Measurements from ENCODE around the gene RHCG.

RHCG gene

DNA sequence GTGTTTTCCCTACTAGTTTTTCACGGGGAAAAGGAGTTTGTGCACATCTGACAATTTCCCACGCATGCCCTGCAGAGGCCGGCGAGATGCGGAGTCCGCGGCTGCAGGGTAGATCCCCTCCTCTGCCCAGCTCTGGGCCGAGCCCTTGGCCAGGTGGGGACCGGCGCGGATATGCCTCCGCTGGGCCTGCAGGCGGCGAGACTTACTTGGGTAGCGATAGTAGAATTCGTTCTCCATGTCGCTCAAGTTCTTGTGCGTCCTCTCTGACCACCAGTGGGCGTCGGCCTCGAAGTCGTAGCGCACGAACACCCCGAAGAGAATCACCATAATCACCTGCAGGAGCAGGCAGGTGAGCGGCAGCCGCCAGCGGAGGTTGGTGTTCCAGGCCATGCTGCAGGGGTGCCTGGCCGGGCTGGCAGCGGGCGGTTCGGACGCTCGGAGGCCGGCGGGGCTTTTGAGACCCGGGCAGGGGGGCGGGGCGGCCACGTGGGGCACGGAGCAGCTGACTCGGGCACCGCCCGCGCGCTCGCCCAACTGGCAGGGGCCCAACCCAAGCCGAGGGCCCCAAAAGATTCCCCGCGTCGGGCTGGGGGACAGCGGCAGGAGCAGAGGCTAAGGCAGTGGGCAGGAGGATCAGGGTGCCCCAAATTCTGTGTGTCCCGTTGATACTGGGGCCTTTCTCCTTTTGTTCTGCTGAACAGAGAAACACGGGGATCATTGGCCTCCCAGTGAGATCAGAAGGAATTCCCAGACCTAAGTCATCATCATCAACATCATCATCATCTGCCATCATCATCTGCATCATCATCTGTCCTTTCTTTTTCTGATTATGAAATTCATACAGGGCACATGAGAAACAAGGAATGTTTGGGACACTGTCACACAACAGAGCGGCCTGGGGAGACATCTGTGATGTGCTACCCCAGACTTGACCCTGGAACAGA lies at the start of gene RHCG:
RHCG (minus strand) TSS at position 429 of the 944 bp plus-strand sequence; CDS start at position 390, 39 bp downstream.
- DNase-seq: no peak

DNA sequence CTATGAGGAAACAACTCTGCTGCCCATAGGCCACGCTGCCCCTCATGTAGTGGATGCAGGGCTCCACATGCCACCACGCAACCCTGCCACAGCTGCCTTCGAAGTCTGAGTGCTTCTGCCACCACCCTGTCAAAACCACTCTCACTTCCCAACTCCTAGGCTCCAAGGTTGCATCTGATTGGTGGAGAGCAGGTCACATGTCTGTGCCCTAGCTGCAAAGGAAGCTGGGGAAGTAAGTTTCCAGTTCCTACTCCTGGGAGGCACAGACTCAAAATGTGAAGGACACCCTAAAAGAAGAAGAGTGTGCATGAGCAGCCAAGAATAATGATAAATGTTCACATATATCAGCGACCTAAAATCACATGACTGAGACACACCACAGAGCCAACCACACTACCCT lies 47.0 kb upstream of the RHCG start:
- DNase-seq: no peak

DNA sequence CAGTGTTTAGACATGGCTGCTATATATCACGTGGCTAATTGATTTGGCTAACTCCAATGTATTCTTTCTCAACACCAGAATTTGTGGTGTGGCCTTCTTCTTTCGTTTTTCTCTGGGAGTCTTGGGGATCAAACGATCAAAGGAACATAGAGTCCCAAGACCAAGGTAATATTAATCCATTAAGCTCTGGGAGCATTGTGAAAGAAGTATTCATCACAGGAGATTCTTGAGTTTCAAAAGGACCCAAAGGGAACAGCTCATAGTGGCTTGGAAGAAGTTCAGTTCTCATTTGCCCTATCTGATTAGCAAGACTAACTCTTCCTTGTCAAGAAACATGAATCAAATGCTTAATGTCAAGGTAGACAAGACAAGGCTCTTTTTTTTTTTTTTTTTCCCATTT lies 46.0 kb upstream of the RHCG start:
- no peak for DNase-seq

DNA sequence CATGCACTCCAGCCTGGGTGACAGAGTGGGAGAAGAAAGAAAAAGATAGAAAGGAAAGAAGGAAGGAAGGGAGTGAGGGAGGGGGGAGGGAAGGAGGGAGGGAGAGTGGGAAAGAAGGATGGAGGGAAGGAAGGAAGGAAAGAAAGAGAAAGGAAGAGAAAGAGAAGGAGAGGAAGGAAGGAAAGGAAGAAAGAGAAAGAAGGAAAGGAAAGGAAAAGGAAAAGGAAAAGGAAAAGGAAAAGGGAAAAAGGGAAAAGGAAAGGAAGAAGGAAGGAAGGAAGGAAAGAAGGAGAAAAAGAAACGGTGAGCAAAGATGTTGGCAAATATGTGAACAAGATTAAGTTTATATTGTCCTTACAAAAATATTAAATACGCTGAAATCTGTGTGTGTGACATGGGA lies 42.6 kb upstream of the RHCG start:
- DNase-seq: no peak

DNA sequence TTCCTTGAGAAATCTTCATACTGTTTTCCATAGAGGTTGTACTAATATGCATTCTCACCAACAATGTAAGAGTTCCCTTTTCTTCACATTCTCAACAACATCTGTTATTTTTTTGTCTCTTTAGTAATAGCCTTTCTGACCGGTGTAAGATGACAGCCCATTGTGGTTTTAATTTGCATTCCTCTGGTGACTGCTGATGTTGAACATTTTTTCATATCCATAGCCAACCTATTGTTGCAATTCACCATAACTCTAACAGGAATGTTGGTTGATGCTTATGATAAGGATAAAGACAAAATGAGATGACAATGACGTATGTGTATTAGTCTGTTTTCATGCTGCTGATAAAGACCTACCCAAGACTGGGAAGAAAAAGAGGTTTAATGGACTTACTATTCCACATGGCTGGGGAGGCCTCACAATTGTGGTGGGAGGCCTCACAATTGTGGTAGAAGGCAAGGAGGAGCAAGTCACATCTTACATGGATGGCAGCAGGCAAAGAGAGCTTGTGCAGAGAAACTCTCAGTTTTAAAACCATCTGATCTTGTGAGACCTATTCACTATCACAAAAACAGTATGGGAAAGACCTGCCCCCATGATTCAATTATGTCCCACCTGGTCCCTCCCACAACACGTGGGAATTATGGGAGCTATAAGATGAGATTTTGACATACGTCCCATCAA lies 37.6 kb upstream of the RHCG start:
- no peak for DNase-seq

DNA sequence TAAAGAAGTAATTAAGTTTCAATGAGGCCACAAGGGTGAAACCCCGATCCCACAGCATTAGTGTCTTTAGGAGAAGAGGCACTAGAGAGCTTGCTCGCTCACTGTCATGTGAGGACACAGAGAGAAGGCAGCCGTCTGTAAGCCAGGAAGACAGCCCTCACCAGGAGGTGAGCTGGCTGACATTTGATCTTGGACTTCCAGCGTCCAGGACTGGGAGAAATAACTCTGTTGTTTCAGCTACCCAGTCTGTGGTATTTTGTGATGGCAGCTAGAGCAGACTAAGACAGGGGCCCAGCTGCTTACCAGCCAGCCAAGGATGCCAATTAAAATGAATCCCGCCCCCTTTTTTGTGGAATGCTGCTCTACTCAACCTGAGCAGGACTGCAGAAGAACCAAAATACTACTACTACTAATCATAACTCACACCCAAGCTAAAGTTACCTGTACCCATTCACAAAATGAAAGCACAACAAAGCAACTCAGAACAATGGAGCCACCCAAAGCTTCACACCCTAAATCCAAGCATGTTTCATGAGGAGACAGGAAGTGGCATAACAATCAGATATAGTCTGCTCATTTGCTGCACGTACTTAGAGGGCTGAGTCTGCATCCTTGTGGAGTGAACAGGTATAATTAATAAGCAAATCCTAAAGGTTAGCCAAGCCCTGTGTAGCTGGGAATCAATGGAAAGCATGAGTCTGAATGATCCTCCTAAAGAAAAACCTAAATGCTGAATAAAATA lies 35.6 kb upstream of the RHCG start:
- no peak for DNase-seq

DNA sequence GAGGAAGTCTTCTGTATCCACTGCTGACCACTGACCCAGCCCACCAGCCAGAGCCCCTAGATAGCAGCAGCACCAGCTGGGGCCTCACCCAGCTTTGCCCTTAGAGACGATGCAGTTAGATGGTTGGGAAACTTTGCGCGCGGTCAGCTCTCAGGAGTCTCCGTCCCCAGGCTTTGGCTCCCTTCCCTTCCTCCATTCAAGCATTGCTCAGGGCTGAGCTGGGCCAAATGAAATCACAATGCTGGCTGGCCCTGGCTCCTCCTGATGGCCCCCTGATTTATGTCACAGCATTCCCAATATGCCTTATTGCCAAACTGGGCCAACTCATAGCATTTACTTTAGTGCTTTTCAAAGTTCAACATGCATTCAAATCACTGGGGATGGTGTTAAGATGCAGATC lies 34.6 kb upstream of the RHCG start:
- DNase-seq: no peak

DNA sequence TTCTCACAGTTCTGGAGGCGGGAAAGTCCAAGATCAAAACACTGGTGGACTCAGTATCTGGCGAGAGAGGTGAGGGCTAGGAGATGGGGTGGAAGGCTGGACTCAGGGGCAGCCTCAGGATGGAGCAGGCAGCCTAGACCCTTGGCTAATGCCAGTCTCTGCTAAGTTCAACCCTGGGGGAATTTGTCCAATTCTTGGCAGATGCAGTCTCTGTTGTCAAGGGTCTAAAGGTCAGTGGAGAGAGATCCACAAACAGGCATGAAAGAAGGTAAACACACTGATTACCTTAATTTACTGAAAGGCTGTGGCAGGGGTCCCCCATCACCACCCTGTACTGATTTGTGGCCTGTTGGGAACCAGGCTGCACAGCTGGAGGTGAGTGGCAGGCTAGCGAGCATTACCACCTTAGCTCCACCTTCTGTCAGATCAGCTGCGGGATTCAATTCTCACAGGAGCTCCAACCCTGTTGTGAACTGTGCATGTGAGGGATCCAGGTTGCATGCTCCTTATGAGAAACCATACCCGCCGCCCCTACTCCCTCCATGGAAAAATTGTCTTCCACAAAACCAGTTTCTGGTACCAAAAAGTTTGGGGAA lies 32.5 kb upstream of the RHCG start:
- DNase-seq: no peak

DNA sequence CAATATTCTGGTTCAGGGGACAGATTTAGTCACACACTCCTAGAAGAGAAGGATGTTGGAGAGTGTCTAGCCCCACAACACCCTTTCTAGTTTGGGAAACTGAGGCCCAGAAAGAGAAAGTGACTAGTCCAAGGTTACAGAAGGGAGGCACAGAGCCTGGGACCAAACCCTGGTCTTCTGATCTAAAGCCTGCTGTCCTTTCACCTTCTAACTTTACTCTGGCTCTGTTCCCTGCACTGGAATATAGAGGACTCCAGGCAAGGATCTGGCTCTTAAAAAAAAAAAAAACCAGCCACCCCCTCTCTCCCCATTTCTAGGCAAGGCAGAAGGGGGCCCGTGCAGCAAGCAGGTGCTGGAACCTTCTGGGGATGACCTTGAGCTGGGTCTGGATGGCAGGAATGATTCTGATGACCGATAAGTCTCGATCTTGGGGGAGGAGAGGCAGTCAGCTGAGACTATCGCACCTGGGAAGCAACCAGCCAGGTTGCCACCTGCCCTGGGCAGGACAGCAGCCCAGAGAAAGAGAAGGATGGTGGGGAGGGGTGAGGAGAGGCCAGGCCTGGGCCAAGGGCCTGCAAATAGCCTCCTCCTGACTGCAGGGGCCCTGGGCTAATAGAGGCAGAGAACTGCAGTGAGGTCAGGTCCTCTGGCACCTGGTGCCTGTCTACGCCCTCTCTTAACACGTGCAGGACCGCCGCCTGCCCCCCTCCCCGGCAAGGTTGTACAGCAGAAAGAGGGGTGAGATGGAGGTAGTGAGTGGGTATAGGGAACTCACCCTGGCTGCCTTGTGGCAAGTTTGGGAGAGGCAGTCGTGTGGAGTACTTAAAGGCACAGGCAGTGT lies 30.4 kb upstream of the RHCG start:
- no peak for DNase-seq

DNA sequence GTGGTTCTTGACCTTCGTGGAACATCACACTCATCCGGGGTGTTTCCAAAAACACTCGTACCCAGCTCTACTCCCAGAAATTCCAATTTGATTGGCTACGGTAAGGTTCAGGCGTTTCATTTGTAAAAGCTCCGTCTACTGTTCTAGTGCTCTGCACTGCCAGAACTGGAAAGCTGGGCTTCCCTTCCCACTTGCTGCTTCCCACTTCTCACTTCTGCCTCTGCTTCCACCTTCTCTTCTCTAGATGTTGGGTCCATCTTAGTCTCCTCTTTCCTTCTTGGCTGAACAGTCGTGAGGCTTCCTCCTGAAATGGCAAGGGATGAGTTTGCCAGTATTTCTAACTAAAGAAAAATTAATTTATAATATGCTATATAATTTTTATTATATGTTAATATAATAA lies 29.8 kb upstream of the RHCG start:
- DNase-seq: no peak

DNA sequence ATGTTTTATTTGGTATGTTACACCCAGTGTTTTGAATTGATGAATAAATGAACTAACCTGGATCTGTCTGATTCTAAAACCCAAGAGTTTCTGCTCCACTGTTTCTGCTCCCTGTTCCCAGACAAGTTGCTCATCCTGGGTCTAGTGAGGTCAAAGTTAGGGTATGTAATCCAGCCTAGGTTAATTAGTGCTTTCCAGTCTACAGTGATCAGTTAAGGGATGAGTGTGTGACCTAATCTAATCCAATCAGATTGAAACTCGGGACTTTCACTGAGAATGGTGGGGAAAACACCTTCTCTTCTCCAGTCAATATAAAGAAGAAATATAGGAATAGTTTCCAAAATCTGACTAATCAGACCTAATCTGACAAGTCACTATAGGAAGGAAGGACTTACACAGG lies 27.8 kb upstream of the RHCG start:
- DNase-seq: no peak

DNA sequence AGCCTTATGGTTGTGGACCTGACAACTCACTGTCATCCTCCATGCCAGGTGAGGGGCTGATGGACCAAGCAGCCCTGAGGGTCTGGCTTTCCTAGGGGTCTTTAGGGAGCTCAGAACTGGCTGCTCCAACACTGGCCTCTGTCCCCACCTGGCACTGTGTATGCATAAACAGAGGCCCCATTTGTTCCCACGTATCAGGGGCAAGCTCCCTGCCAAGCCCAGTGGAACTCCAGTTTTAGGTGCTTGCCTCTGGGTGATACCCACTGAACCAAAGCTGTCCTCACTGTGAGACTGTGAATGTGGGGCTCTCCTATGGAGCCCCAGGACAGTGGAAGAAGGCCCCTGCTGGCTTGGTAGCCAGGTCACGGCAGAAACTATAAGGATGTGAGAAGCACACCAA lies 26.7 kb upstream of the RHCG start:
- DNase-seq: no peak

DNA sequence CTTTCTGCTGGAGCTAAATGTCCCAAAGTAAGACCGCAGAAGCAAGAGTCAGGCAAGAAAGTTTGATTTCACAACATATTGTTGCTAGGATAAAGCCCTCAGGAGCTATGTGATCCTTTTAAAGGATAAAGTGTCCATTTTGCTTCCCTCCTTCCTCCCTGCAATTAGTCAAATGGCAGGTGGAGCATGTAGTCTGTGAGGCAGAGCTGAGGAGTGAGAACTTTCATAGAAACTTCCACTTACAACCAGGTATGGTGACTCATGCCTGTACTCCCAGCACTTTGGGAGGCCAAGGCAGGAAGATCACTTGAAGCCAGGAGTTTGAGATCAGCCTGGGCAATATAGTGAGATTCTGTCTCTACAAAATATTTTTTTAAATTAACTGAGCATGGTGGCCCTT lies 25.2 kb upstream of the RHCG start:
- DNase-seq: no peak

DNA sequence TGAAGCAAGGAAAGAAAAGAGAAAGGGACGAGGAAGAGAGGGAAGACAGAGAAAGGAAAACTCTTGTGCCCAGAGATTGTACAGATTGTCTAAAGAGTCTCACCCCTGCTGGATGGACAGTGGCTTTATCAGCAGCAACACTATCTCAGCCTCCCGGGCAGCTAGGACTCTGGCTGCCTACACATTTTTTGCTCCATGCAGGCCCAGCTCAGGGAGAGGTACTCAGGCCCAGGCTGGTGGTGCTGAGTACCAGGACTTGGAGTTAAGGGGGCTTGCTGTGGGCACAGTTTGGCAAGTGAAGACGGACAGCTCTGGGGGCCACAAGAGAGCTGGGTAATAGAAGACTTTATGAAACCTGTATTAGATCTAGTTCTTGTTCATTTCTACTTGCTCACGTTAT lies 19.1 kb upstream of the RHCG start:
- DNase-seq: no peak

DNA sequence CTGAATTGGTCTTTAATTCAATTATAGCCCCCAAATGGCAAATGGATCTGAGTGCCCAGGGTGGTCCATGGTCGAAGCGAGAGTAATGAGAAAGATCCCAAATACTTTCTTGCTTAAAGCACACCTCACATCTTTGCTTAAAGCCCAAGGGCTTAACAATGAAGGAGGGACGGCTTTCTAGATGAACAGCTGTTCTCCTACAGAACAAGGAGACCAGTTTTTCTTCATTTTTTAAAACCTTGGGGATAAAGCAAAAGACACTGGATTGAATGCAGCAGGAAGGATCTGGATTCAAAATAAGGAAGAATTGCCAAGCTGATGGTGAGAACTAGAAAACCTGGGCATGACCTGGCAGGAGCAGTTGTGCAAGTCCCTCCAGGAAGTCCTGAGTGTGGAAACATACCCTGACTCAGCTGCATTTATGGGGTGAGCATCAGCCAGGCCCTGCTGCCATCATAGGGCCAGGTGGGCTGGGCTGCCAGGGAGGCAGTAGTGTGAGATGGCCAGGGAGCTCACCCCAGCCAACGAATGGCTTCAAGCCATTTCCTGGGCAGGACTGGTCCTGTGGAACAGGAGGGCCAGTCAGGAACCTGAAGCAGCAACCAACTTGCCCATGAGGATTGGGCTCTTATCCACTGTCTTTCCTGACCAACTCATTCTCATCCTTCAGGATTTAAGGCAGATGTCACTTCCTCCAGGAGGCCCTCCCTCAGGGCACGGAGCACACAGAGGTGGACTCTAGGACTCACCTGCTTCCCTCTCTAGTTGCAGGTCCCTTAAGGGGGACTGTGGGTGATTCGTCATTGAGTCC lies 18.4 kb upstream of the RHCG start:
- no peak for DNase-seq

DNA sequence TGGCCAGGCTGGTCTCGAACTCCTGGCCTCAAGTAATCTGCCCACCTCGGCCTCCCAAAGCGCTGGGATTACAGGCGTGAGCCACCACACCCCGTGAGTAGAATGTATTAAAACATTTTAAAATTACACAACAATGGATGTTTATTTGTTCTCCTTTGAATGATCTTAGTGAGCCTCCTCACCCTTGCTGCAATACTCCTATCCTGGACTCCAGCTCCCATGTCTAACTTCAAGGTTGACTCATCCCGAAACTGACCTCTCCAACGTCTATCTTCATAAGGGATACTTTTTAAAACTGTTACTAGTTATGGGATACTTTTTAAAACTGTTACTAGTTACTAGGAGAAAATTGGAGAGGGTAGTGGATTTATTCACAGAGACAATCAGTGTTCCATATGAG lies 17.8 kb upstream of the RHCG start:
- DNase-seq: no peak

DNA sequence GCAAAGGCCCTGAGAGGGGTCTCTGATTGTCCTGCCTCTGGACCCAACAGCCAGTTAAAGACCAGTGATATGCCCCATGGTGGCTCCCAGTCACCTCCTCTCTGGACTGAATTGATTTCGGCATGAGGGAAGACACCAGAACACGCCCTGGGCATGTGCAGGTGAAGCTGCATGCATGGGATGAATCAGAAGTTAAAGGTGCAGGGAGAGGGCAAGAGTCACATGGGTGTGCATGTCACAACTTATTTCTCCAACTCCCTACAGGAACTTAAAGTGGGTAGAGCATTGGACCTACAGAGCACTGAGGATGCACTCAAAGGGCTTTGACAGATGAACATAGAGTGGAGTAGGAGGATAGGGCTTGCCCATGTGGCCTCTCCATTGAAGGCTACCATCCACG lies 16.9 kb upstream of the RHCG start:
- no peak for DNase-seq

DNA sequence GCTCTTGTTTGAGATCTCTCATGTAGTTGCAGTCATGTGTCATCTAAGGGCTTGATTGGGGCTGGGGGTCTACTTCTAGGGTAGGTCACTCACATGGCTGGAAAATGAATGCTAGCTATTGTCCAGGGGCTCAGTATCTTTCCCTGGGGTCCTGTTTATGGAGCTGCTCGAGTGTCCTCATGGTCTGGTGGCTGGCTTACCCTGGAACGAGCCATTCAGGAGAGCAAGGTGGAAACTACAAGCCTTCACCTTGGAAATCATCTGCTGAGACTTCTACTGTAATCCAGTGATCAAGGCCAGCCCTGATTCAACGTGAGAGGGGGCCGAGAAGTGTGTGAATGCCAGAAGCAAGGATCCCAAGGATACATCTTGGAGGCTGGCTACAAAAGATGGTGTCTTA lies 16.2 kb upstream of the RHCG start:
- no peak for DNase-seq

DNA sequence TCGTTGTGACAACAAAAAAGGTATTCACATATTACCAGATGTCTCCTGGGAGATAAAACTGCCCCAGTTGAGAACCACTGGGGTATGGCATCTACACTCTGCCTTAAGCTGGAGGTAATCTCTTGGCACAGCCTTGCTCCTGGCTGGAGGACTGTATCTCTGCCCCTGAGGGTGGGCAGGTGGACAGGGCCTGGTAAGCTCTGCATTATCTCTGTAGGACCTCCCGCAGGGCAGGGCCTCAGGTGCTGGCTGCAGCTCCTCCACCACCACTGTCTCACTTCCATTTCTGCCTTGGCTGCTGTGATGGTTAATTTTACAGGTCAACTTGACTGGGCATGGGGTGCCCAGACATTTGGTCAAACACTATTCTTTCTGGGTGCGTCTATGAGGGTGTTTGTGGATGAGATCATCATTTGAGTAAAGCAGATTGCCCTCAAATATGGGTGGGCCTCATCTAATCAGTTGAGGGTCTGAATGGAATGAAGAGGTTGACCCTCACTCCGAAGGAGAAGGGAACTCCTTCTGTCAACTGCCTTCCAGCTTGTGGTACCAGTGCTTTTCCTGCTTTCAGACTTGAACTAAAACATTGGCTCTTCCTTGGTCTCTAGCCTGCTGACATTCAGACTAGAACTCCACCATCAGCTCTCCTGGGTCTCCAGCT lies 9.8 kb upstream of the RHCG start:
- DNase-seq: no peak

DNA sequence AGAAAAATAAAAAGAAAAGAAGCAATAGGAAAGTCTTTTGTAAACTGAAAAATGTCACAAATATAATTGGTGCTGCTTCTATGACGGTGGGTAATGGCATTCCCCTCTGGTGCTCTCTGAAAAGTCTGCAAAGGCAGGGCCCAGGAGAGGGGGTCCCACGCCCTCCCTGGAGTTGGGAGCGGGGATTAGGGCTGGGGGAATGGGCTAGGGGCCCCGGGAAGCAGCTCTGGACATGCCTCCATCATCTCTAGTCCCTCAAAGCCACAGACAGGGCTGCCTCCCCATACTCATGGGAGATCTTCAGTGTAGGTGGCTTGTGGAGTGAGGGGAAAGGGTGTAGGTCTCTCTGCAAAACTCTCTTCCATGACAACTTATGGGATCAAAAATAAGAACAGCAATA lies 7.8 kb upstream of the RHCG start:
- DNase-seq: no peak

Data from NK-92 treated with Interleukin-12 subunit alpha and Interleukin-12 subunit beta, amount 100 ng/mL, for 24 hours (cell line).